ENCODE measurements around the gene ANKDD1A. TPM values are rescaled to one million over a fixed set of nuclear protein-coding genes. Genes with fewer than 3 reads are reported as not detected.

Gene ANKDD1A
- total RNA-seq, 1 experiment from 2014 or later = 0.16 TPM

GRCh38 chr15:64951777-64952418 lies 40.2 kb downstream of the ANKDD1A start:
- peaks cover 34% of the 10 kb centered on the region for H3K9me3 Mint-ChIP-seq (ENCODE audit: unreplicated experiment)
- ChIA-PET POLR2A (no interaction called here), CTCF (no interaction called here)
- H3K27ac Mint-ChIP-seq (ENCODE audit: low read depth, unreplicated experiment) = no peak overlapping the region
- BruUV-seq (replicated peaks) = no TSS peak
- DNase-seq (ENCODE audit: unreplicated experiment) = no peak
- H3K4me1 Mint-ChIP-seq (ENCODE audit: insufficient read depth, unreplicated experiment) = no peaks in the 10 kb centered on the region
- H3K4me3 Mint-ChIP-seq (ENCODE audit: unreplicated experiment) = no peak overlapping the region
- H3K27me3 Mint-ChIP-seq (ENCODE audit: insufficient read depth, unreplicated experiment) = no peaks in the 10 kb centered on the region
- TF ChIP-seq, protein P1, sequence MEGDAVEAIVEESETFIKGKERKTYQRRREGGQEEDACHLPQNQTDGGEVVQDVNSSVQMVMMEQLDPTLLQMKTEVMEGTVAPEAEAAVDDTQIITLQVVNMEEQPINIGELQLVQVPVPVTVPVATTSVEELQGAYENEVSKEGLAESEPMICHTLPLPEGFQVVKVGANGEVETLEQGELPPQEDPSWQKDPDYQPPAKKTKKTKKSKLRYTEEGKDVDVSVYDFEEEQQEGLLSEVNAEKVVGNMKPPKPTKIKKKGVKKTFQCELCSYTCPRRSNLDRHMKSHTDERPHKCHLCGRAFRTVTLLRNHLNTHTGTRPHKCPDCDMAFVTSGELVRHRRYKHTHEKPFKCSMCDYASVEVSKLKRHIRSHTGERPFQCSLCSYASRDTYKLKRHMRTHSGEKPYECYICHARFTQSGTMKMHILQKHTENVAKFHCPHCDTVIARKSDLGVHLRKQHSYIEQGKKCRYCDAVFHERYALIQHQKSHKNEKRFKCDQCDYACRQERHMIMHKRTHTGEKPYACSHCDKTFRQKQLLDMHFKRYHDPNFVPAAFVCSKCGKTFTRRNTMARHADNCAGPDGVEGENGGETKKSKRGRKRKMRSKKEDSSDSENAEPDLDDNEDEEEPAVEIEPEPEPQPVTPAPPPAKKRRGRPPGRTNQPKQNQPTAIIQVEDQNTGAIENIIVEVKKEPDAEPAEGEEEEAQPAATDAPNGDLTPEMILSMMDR (IDR thresholded peaks at IDR 0.05; ENCODE audit: unreplicated experiment) = no peak
- peaks cover 20% of the 10 kb centered on the region for H3K36me3 Mint-ChIP-seq (ENCODE audit: insufficient read depth, unreplicated experiment)
- intact Hi-C loops (cut with micrococcal nuclease) = no loop called here

- ChIA-PET CTCF (no interaction called here), POLR2A (no interaction called here)
- Mint-ChIP-seq H3K4me3 (ENCODE audit: unreplicated experiment) (no peak overlapping the region), H3K27me3 (ENCODE audit: insufficient read depth, unreplicated experiment) (no peaks in the 10 kb centered on the region), H3K36me3 (ENCODE audit: insufficient read depth, unreplicated experiment) (peaks cover 34% of the 10 kb centered on the region), H3K9me3 (ENCODE audit: unreplicated experiment) (peaks cover 34% of the 10 kb centered on the region), H3K27ac (ENCODE audit: low read depth, unreplicated experiment) (no peak overlapping the region), H3K4me1 (ENCODE audit: insufficient read depth, unreplicated experiment) (no peaks in the 10 kb centered on the region)
- TF ChIP-seq, protein P1 (IDR thresholded peaks at IDR 0.05; ENCODE audit: unreplicated experiment) = no peak
- BruUV-seq (replicated peaks) = no TSS peak
- intact Hi-C loops (cut with micrococcal nuclease) = no loop called here
- DNase-seq (ENCODE audit: unreplicated experiment) = no peak
Measured at GRCh38 chr15:64954395-64954794, 42.7 kb downstream of the ANKDD1A start.

- H3K9me3 Mint-ChIP-seq (ENCODE audit: unreplicated experiment) = peaks cover 10% of the 10 kb centered on the region
- ChIA-PET CTCF (interaction anchor here (0.6 kb wide), 1 partner anchor 226 kb away, joined by 3 read pairs; no protein-coding TSS in a partner anchor), POLR2A (no interaction called here)
- intact Hi-C loops (cut with micrococcal nuclease) = no loop called here
- no peak for DNase-seq (ENCODE audit: unreplicated experiment)
- H3K27ac Mint-ChIP-seq (ENCODE audit: low read depth, unreplicated experiment) = no peak overlapping the region
- H3K36me3 Mint-ChIP-seq (ENCODE audit: insufficient read depth, unreplicated experiment) = peaks cover 74% of the 10 kb centered on the region
- no TSS peak for BruUV-seq (replicated peaks)
- TF ChIP-seq, protein P1 (IDR thresholded peaks at IDR 0.05; ENCODE audit: unreplicated experiment) = no peak
- no peaks in the 10 kb centered on the region for H3K27me3 Mint-ChIP-seq (ENCODE audit: insufficient read depth, unreplicated experiment)
- no peak overlapping the region for H3K4me3 Mint-ChIP-seq (ENCODE audit: unreplicated experiment)
- no peaks in the 10 kb centered on the region for H3K4me1 Mint-ChIP-seq (ENCODE audit: insufficient read depth, unreplicated experiment)
Measured at GRCh38 chr15:64959128-64959527, 47.4 kb downstream of the ANKDD1A start.

GRCh38 chr15:64960153-64960552 lies 48.5 kb downstream of the ANKDD1A start:
- POLR2A ChIA-PET = no interaction called here
- no peaks in the 10 kb centered on the region for H3K27me3 Mint-ChIP-seq (ENCODE audit: insufficient read depth, unreplicated experiment)
- no peak overlapping the region for H3K27ac Mint-ChIP-seq (ENCODE audit: low read depth, unreplicated experiment)
- TF ChIP-seq, protein P1 (IDR thresholded peaks at IDR 0.05; ENCODE audit: unreplicated experiment) = no peak
- intact Hi-C loops (cut with micrococcal nuclease) = no loop called here
- H3K9me3 Mint-ChIP-seq (ENCODE audit: unreplicated experiment) = peaks cover under 1% of the 10 kb centered on the region
- H3K4me3 Mint-ChIP-seq (ENCODE audit: unreplicated experiment) = no peak overlapping the region
- CTCF ChIA-PET = interaction anchor here (0.6 to 1.0 kb wide), 2 partner anchors 11 to 229 kb away, joined by 4 to 5 read pairs; no protein-coding TSS in a partner anchor
- H3K36me3 Mint-ChIP-seq (ENCODE audit: insufficient read depth, unreplicated experiment) = peaks cover 83% of the 10 kb centered on the region
- BruUV-seq (replicated peaks) = no TSS peak
- no peaks in the 10 kb centered on the region for H3K4me1 Mint-ChIP-seq (ENCODE audit: insufficient read depth, unreplicated experiment)
- DNase-seq (ENCODE audit: unreplicated experiment) = no peak

All from MCF 10A (cell line).